Prostate gland (tissue), 2 donors: ENCODE data around the gene CRB2. TPM values are rescaled to one million over a fixed set of nuclear protein-coding genes. Genes with fewer than 3 reads are reported as not detected.

ENCODE experiments used
- DNase-seq: peaks from one replicate; pipeline ENCODE4 v3.0.0-alpha.2; 2019; ENCODE audit warnings: low spot score
- H3K27ac ChIP-seq, 2 donors: fragments of 200-600 bp; sonication (generic); 2 replicates each; pipeline ENCODE4 v1.5.1; 2017 to 2019
- H3K27me3 ChIP-seq: fragments of 200-600 bp; sonication (generic); replicated peaks from 2 replicates; pipeline ENCODE4 v1.5.1; 2019; ENCODE audit not compliant: insufficient read depth
- H3K36me3 ChIP-seq, 2 donors: fragments of 200-600 bp; sonication (generic); 1 replicate in 1 of 2; 2 replicates in 1 of 2; pipeline versions ENCODE4 v1.5.1 to v1.8.1; 2017 to 2019
- H3K4me1 ChIP-seq: fragments of 200-600 bp; sonication (generic); replicated peaks from 2 replicates; pipeline ENCODE4 v1.5.1; 2019
- H3K4me3 ChIP-seq, 2 donors: fragments of 200-600 bp; sonication (generic); 2 replicates each; pipeline ENCODE4 v1.5.1; 2017 to 2019
- H3K9me3 ChIP-seq: fragments of 200-600 bp; sonication (generic); 2 replicates; pipeline ENCODE4 v1.5.1; 2017
- POLR2A ChIP-seq: fragments of 450-650 bp; IDR thresholded peaks from one replicate; pipeline ENCODE4 v1.6.1; 2016; ENCODE audit warnings: antibody characterized with exemption, mild to moderate bottlenecking
- POLR2AphosphoS5 ChIP-seq: sonication (generic); formaldehyde crosslinking; IDR thresholded peaks from one replicate; pipeline ENCODE4 v1.6.1; 2017; ENCODE audit warnings: antibody characterized with exemption
- WGBS: methylation state at CpG from one replicate; pipeline ENCODE4 v1.1.5; 2018; 5-methylcytosine and 5-hydroxymethylcytosine counted together
- intact Hi-C: fragments of 100-400 bp; cut with DNase I; formaldehyde crosslinking; loops from one replicate; pipeline ENCODE4 v1.14.2; 2022
- total RNA-seq, 2 donors: library from RNA; depleted of rRNA; stranded (reverse); fragments of >200 nt; gene quantifications; one replicate each; pipeline ENCODE4 v1.1.0, GENCODE V29; 2016
- TF ChIP-seq, protein P1 (sequence below), 4 experiments: fragments of 200-600 bp in 2 of 4; fragments of 450-650 bp in 2 of 4; sonication (generic) in 2 of 4; IDR thresholded peaks; 1 replicate in 3 of 4; 2 replicates in 1 of 4; pipeline ENCODE4 v1.5.1; 2016 to 2019; ENCODE audit warnings: antibody characterized with exemption in 4 of 4, mild to moderate bottlenecking in 2 of 4, moderate library complexity in 2 of 4

Gene CRB2
- total RNA-seq, 2 donors from 2014 or later, result 1.7 TPM; not detected in 1

GRCh38 chr9:123377211-123377971 is 21.4 kb downstream of the CRB2 start:
- Histone ChIP-seq H3K9me3 (no peaks in the 10 kb centered on the region), H3K27ac (no peak overlapping the region), H3K4me1 (no peaks in the 10 kb centered on the region), H3K4me3 (no peak overlapping the region), H3K36me3 (no peaks in the 10 kb centered on the region), H3K27me3 (peaks cover 11% of the 10 kb centered on the region)
- DNase-seq, result no peak
- TF ChIP-seq, protein P1, sequence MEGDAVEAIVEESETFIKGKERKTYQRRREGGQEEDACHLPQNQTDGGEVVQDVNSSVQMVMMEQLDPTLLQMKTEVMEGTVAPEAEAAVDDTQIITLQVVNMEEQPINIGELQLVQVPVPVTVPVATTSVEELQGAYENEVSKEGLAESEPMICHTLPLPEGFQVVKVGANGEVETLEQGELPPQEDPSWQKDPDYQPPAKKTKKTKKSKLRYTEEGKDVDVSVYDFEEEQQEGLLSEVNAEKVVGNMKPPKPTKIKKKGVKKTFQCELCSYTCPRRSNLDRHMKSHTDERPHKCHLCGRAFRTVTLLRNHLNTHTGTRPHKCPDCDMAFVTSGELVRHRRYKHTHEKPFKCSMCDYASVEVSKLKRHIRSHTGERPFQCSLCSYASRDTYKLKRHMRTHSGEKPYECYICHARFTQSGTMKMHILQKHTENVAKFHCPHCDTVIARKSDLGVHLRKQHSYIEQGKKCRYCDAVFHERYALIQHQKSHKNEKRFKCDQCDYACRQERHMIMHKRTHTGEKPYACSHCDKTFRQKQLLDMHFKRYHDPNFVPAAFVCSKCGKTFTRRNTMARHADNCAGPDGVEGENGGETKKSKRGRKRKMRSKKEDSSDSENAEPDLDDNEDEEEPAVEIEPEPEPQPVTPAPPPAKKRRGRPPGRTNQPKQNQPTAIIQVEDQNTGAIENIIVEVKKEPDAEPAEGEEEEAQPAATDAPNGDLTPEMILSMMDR (IDR thresholded peaks at IDR 0.05), result no peak
- 80% methylated on average over 21 of the region's 21 CpGs for WGBS
- intact Hi-C loops, result no loop called here

- DNase-seq, result no peak
- 76% methylated on average over 10 of the region's 10 CpGs for WGBS
- H3K27ac ChIP-seq, result no peak overlapping the region
Observed at GRCh38 chr9:123378025-123378424, 22.0 kb downstream of the CRB2 start.

DNA sequence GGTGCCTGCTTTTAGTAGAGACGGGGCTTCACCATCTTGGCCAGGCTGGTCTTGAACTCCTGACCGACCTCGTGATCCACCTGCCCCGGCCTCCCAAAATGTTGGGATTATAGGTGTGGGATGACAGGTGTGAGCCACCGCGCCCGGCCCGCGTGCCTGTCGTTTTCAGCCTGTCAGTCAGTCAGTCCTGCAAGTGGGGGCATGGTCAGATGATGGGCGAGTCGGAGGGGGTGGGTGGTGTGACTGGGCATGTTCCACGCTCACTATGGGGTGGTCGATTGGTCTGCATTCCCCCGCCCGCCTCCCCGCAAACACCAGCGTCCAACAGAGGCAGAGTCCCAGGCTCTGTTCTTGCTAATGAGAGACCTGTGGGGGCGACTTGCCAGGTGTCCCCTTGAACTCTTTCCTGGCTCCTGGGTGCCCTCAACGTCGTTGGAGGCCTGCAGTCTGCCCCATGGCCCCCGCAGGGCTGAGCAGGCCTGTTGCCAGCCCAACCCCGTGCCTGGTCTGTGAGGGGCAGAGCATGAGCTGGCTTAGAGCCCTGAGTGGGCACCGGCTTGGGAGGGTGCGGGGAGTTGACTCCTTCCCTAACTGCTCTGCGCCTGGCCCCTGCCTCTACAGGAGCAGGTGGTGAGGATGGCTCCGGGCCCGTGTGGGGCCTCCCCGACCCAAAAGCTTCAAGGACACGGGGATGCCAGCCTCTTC is 23.1 kb downstream of the CRB2 start:
- no peaks in the 10 kb centered on the region for H3K4me1 ChIP-seq
- H3K27me3 ChIP-seq, result no peaks in the 10 kb centered on the region
- no peaks in the 10 kb centered on the region for H3K9me3 ChIP-seq
- H3K27ac ChIP-seq, result no peak overlapping the region
- TF ChIP-seq POLR2AphosphoS5 (no peak), POLR2A (no peak)
- TF ChIP-seq, protein P1 (IDR thresholded peaks at IDR 0.05), result no peak
- no peak overlapping the region for H3K4me3 ChIP-seq
- no peak for DNase-seq
- no peaks in the 10 kb centered on the region for H3K36me3 ChIP-seq
- intact Hi-C loops, result no loop called here
- 86% methylated on average over 30 of the region's 30 CpGs for WGBS

More at GRCh38 chr9:123378025-123378424, 22.0 kb downstream of the CRB2 start:
- TF ChIP-seq POLR2AphosphoS5, result no peak
- TF ChIP-seq, protein P1 (IDR thresholded peaks at IDR 0.05), result no peak
- no peak for TF ChIP-seq POLR2A
- no peaks in the 10 kb centered on the region for H3K36me3 ChIP-seq
- peaks cover 5% of the 10 kb centered on the region for H3K27me3 ChIP-seq
- intact Hi-C loops, result no loop called here
- H3K4me3 ChIP-seq, result no peak overlapping the region
- H3K4me1 ChIP-seq, result no peaks in the 10 kb centered on the region
- H3K9me3 ChIP-seq, result no peaks in the 10 kb centered on the region

GRCh38 chr9:123380852-123381705 is 25.1 kb downstream of the CRB2 start:
- TF ChIP-seq POLR2A, result no peak
- TF ChIP-seq, protein P1 (IDR thresholded peaks at IDR 0.05), result no peak
- H3K36me3 ChIP-seq, result no peaks in the 10 kb centered on the region
- no peak for DNase-seq
- H3K4me1 ChIP-seq, result no peaks in the 10 kb centered on the region
- H3K4me3 ChIP-seq, result no peak overlapping the region
- WGBS, result 91% methylated on average over 28 of the region's 28 CpGs
- intact Hi-C loops, result no loop called here
- H3K27me3 ChIP-seq, result no peaks in the 10 kb centered on the region
- H3K9me3 ChIP-seq, result no peaks in the 10 kb centered on the region
- H3K27ac ChIP-seq, result no peak overlapping the region
